GM19351 (cell line): ENCODE measurements around the gene FUT4.
"Not testable (repeated sequence)": the region's sequence is repeated elsewhere in the genome, so short reads cannot be mapped to it uniquely, and the experiment has no call there.

Experiments used
- ATAC-seq: cut with Tn5 transposase; IDR thresholded peaks from one replicate; pipeline ENCODE4 v1.9.1; 2021; ENCODE audit warnings: mild to moderate bottlenecking, moderate library complexity; ENCODE audit not compliant: unreplicated experiment

The FUT4 gene

DNA sequence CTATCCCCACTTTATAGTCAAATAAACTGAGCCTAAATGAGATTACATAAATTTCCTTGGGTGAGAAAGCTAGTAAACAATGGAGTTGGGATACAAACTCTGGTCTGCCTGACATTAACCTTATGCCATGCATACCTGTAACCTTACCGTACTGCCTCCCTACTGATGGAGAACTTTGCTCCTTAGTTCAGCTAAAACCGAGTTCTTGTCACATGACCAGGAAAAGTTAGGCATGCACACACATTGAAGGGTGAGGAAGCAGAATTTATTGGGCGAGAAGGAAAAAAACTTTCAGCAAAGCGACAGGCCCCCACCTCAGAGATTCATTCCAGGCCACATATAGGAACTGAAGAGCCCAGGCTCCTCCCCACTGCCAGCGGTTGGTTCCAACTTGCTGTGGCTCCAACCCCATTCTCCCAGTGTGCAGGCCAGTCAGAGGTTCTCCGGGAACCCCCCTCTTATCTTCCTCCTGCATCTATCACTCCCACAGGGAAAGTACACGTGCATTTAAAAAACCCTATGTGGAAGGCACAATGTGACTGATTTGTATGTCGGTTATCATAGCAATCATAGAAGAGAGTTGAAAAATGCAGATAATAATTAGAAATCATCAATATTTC lies 20.2 kb downstream of the FUT4 start:
- ATAC-seq, result no peak

DNA sequence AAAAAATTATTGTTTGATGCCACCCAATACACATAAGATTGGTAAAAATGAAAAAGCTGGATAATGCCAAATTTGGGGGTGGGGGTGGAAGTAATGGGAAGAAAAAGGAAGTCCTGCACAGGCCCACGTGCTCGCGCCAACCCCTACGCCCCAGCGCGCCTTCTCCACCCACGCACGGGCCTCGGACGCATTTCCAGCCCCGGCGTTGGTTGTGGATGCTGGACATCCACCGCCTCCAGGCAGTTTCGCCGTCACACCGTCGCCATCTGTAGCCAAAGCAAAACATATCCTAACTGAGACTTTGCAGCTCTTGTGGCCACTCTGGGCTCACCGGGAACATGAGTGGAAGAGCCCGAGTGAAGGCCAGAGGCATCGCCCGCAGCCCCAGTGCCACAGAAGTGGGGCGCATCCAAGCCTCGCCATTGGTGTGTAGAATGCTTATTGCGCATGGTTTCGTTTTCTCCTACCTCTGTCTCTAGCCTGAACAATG lies 23.5 kb downstream of the FUT4 start, which contains the start of gene PIWIL4:
TSS of gene PIWIL4 (plus strand) at position 188 of the 490 bp plus-strand sequence. CDS start at position 339, 151 bp downstream.
- ATAC-seq, result no peak

DNA sequence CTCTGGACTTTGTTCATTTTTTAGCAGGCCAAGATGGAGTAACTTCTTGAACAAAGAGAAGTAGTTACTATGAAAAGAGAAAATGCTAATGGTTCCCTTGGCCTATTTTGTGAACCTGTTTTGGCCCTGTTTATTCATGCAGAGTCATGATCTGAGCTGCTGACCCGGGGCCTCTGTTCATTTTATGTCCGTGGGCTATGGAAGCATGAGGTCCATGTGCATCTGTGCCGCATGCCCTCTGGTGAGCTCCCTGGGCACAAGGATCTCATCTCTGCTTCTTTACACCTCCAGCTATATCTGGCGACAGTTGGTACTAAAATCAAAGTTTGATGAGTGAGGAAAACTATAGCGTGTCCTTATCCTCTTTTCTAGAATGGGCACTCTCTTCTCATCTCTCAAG lies 24.5 kb downstream of the FUT4 start:
- no peak for ATAC-seq

DNA sequence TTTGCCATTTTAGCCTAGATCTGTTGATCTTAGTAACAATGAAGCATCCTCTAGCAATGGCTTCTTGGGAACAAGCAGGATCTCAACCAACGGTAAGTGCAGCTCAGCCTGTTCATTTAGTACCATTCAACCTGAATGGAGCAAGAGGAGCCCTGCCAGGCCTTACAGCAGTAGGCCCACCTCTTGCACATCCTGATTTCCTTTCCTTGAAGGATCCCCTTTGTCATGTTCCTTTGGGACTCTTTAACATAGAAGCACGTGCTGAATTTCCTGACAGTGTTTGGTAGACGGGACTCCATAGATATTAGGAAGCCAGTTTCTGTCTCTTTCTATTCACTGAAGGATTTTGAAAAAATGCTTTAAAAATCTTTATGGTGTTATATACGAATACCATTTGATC lies 25.0 kb downstream of the FUT4 start:
- ATAC-seq, result no peak

DNA sequence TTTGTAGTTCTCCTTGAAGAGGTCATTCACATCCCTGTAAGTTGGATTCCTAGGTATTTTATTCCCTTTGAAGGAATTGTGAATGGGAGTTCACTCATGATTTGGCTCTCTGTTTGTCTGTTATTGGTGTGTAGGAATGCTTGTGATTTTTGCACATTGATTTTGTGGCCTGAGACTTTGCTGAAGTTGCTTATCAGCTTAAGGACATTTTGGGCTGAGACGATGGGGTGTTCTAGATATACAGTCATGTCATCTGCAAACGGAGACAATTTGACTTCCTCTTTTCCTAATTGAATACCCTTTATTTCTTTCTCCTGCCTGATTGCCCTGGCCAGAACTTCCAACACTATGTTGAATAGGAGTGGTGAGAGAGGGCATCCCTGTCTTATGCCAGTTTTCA lies 29.3 kb downstream of the FUT4 start:
- not testable (repeated sequence) for ATAC-seq

DNA sequence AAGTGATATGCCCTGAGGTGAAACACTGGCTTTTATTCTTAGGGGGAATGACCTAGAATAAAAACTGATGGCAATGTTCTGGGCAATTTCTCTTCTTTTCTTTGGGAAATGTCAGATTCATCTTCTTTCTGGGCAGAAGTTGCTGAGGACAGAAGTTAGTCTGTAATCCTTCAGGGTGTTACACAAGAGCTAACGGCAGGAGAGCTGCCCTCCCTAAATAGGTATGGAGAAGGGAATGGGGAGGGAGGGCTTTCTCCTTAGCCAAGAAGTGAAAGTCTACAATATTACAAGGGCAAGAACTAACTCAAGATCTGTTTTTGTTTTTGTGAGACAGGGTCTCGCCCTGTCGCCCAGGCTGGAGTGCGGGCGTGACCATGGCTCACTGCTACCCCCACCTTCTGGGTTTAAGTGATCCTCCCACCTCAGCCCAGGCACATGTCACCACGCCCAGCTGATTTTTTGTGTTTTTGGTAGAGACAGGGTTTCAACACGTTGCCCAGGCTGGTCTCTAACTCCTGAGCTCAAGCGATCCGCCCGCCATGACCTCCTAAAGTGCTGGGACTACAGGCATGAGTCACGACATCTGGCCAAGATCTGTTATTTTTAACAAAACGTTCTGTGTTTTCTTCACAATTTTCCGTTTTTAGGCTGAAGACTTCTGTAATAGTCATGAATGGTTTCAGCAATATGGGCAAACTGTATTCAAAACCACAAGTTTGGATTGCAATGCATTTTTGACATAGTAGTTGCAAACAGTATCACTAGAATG lies 30.7 kb downstream of the FUT4 start:
- no peak for ATAC-seq

DNA sequence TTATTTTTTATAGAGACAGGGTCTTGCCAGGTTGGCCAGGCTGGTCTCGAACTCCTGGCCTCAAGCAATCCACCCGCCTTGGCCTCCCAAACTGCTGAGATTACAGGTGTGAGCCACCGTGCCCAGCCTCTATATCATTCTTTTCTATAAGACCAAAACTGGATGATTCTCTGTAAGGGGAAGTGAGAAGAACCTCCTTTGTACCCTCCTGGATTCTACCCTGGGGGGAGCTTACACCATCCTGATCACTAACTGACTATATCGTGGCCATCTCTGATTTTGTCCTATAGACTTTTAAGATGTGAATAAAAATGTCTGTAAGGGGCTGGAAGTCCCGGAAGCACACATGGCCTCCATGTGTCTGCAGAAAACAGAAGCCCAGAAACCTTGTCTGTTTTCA lies 32.6 kb downstream of the FUT4 start:
- ATAC-seq, result no peak

DNA sequence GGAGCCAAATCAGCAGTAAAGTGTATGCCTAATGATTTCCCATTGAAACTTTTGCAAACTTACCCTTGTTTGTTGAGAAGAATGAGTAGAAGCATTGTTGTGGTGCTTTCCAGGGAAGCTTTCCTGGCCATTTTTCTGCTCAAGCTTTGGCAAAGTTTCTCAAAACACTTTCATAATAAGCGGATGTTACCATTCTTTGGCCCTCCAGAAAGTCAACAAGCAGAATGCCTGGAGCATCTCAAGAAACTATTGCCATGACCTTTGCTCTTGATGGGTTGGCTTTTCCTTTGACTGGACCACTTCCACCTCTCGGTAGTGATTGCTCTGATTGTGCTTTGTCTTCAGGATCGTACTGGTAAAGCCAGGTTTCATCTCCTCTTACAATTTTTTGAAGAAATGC lies 34.1 kb downstream of the FUT4 start:
- no peak for ATAC-seq

DNA sequence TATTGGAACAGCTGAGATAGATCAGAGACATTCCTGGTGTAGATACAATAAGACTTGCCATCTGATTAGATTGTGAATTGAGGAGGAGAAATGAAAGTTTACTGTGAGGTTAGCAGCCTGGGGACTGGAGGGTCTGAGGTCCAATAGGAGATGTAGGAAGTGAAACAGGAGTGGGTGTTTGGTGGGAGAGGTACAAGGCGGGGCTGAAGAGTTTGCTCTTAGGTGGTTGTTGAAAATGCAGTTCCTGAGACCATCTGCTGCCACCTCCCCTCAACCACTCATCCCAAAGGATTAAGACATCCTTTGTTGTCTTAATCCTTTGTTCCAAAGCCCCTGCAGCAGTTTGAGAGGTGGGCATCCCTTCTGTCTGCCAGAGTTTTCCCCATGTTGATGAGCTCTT lies 38.2 kb downstream of the FUT4 start:
- ATAC-seq, result peak; percentile 57

DNA sequence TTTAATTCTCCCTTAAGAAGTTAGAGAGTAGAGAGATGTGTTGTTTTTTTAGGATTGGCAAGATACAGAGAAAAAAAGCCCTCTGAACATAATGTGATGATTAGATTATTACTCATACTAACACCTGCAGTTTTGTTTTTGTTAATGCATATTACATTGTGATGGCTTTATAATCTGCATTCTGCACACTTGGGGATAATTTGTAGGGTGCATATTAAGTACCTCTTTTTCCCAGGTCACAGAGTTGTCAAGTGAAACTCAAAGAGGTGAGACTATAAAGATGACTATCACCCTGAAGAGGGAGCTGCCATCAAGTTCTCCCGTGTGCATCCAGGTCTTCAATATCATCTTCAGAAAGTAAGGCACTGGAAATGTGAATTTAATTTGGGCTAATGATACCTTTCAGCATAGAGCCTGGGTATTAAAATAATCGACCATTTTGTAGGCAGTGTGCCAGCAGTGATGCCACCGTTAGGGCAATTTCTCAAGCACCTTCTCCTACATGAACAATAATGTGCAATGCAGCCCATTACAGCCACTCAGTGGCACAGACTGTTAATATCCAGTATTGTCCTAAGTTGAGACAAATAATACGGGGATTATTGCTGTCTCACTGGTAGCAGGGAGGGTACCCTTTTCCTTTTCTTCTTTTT lies 39.6 kb downstream of the FUT4 start:
- no peak for ATAC-seq

DNA sequence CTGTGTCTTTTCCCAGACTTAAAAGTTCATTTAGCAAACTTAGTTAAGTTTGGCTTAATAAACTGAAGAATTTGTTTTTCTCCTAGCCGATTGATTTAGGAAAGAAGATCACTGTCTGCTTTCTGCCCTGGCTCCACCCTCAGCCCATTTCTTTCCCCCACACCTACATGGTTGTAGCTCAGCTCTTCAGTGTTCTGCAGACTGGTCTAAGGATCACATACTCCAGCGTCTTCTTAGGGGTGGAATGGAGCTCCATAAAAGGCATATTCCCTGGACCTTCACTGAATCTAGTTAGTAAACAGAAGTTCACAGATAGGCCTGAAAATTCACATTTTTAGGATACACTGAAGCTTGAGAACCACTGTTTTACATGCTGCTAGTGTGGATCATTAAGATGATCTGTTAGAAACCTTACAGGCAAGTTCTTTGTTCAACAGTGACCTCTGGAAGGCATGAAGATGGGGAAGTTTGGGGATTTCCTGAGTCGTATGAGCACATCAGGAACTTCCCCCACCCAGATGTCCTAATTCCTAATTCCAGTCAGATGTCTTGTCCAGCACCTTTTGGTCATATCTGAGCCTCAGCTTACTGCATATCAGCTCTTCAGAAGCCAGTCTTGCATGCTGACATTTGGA lies 40.3 kb downstream of the FUT4 start:
- ATAC-seq, result peak; percentile 35

DNA sequence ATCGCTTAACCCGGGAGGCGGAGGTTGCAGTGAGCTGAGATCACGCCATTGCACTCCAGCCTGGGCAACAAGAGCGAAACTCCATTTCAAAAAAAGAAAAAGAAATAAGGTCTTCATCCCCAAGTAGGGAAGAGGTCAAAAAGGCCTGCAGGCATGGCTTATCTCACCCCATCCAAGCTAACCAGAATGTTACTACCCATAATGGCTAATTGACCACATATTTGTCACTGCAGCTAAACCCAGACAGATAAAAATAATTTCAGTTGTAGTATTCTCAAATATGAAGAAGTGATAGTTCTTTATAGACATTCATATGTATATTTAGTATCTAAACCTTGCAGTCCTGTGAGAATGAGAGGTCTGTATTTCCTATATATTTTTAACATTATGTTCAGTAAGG lies 41.3 kb downstream of the FUT4 start:
- ATAC-seq, result no peak

DNA sequence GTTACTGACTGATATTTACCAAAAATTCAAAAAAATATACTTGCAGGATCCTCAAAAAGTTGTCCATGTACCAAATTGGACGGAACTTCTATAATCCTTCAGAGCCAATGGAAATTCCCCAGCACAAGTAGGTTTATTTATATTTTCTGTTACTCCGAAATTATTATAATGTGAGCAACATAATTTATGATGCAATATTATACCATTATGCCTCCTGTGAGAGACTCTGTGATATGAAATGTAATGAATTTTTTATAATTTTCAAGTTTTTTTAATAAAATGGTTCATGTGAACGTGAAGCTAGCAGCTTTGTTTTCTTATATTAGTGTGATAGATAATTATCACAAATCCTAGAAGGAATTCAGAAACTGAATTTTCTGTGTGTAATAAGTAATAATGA lies 41.7 kb downstream of the FUT4 start:
- no peak for ATAC-seq

DNA sequence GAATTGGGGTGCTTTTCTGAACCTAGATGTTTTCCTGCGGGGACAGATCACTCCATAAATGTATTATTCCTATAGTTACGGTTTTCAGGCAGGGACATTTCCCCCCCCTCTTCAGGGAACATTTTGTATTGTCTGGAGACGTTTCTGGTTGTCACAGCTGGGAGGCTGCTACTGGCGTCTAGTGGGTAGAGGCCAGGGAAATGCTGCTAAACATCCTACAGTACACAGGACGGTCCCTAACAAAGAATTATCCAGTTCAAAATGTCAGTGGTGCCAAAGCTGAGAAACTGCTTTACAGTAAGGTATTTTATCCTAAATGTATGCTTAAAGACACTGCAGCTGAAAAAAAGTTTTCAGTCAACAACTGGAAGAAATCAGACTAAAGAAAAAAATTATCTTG lies 42.8 kb downstream of the FUT4 start:
- ATAC-seq, result no peak

DNA sequence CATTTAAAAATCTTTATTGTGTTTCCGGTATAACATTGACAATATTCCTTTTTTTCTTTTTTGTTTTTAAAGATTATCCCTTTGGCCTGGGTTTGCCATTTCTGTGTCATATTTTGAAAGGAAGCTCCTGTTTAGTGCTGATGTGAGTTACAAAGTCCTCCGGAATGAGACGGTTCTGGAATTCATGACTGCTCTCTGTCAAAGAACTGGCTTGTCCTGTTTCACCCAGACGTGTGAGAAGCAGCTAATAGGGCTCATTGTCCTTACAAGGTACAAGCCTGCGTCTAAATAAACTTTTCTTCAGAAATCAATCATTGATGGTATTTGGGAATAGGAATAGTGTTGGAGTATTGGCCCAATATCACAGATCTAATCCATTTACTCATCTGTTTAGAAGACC lies 43.3 kb downstream of the FUT4 start:
- no peak for ATAC-seq

DNA sequence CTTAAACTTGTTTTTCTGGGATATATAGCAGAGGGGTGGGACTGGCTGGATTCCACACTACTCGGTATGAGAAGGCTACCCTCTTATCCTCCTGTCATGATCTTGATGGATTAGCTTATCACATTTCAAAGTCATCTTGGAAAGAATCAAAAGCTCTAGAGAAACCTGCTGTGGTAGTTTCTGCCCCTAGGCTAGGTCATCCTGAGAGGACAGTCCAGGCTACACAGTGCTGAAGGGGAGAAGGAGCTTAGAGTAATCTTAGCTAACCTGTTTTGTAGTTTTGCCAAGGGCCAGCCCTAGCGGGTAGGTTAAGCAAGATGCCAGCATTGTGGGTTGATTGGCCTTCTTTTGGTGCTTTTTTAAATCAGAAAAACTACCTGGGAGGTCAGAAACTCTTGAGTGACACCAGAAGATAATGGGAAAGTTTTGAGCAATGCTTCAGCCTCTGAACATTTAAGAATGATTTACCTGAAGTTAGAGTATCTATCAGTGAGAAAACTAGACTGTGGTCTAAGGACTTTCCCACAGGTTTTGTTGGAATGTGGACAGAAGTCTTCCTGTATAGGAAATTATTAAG lies 44.7 kb downstream of the FUT4 start:
- ATAC-seq, result no peak

DNA sequence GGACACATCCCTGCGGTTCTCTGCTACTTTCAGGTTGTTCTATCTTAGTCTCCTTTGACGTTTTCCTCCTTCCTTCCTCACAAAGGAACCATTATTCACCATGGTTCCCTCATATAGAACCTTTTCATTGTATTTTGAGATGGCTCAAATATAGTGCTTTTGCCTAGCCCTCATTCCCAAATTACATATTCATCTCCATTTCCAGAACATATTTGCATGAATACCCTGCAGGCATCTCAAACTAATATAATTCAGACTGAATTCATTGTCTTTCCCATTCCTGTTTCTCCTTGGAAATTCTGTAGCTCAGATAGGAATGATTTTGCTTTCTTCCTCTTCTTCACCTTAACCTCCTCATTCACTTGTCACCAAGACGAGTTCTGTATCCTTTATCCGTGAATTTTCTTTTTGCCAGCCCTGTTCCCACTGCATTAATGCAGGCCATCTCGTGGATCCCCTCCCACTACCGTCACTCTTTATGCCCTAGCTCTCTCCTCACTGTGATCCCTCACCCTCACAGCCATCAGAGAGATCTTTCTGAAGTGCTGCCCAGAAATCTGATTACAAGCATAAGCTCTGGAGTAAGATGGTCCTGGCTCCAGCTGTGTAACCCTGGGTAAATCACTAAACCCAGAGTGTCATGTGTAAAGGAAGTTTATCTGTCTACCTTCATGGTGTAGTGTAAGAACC lies 46.8 kb downstream of the FUT4 start:
- no peak for ATAC-seq

DNA sequence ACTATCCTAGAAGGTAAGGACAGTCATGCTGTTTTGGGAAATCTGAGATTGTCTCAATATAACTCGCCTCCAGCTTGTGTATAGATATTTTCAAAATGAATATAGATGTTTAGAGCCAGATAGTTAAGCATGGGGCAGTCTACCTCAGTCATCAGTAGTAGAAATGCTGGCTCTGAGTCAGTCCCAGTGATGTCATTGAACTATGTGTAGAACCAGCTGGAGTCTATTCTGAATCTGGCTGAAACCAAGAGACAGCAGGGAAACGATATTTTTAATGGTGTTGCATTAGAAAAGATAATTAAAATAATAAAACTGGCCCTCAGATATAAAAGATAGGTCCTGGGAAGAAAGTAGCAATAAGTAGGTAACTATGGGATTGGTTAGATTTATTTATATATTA lies 49.3 kb downstream of the FUT4 start:
- peak; percentile 78 for ATAC-seq

DNA sequence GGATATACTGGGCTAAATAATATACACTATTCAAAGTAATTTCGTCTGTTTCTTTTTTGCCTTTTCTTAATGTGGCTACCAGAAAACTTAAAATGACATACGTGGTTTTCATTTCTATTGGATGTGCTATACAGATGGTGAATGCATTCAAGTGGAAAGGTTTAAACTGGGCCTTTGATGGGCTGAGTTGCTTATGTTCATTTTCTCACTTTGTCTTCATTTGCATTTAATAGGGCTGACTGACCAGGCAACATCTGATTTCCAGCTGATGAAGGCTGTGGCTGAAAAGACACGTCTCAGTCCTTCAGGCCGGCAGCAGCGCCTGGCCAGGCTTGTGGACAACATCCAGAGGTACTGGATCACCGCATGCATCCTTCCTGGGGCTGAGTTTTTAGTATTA lies 51.4 kb downstream of the FUT4 start:
- peak; percentile 40 for ATAC-seq

DNA sequence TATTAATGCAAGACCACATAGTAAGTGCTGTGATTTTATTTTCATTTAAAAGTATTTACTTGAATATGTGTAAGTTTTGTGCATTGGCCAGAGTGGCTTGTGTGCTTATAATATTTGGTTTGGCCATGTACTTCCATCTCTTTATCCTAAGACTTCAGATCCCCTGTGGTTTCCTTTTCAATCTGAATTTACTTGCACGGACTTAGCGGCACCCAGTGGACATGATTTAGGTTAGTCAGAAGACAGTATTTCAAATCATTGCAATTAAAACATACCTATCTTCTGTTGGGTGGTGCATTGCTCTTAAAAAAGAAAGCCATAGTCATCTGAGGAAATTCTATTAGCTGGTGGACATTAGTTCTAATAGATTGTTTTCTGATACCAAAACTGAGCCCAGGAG lies 54.2 kb downstream of the FUT4 start:
- no peak for ATAC-seq
